HG03103 (cell line): ENCODE measurements around the gene SERTAD4.
"Not testable (repeated sequence)": the region's sequence is repeated elsewhere in the genome, so short reads cannot be mapped to it uniquely, and the experiment has no call there.

Experiments used
- ATAC-seq: cut with Tn5 transposase; IDR thresholded peaks from one replicate; pipeline ENCODE4 v1.9.1; 2021; ENCODE audit warnings: low read depth; ENCODE audit not compliant: unreplicated experiment

Gene SERTAD4

DNA sequence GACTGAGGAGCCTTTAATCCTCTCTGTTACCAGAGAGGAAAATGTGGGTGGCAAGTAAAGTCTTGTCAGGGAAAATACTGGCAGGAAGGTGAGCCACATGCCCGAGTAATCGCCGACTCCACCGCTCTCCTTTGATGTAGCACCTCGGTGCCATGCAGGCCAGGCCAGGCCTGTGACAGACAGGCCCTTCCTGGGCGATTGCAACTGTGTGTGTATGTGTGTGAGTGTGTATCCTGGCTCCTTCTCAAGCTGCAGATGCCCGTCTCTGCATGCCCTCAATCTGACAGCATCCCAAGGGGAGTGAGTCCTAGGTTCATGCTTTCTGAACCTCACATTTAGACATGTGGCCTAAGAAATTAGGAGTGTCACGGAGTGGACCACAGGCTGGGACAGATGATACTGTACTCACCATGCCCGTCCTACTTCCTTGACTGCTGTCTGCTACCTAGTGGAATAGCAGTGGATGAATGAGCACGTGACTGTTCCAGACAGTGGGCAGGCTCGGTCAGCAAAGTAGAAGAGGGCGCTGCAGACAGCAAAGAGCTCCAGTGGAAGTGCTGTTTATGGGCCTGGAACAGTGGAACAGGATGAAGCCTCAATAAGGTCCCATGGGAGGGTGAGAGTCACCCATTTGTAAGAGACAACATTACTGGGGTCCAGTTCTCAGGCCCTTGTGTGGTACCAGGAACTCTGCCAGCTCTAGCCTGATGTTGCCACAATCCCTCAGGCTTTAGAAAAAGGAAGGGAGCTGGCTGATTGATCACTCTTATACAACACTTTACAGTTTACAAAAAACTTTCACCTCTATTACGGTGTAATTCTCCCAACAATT lies 25.3 kb downstream of the SERTAD4 start:
- ATAC-seq: no peak

DNA sequence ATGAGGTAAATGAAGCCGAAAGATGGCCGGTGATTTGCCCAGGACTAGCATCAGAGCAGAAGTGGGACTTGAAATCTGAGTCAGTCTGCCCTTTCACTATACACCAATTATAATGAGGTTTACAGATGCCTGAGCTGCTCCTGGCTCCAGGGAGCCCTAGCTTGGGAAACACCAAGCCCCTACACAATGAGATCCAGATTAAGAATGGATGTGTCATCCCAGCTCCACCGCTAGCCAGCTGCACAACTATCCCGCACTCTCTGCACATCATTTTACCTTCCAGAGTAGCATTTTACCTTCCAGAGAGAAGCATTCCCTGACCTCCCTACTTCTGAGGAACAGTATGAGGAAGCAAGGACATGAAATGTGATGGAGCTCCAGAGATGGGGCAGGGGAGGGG lies 27.0 kb downstream of the SERTAD4 start:
- ATAC-seq: no peak

DNA sequence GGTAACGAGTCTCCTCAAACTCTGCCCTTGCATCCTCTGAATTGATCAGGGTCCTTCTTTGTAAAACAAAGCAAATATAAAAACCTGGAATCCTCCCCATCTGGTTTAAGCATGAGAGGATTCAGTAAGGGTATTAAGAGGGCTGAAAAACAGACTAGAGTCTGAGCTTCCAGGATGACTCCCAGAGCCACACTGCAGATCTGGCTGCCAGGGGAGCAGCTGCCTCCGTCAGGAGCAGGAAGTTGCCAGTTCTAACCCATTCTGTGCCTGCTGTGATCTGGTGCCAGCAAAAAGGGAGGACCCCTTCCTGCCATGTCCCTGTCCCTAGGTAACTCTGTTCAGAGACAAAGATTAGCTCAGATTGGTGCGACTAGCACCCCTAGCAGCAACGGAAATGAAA lies 27.5 kb downstream of the SERTAD4 start:
- ATAC-seq: no peak

DNA sequence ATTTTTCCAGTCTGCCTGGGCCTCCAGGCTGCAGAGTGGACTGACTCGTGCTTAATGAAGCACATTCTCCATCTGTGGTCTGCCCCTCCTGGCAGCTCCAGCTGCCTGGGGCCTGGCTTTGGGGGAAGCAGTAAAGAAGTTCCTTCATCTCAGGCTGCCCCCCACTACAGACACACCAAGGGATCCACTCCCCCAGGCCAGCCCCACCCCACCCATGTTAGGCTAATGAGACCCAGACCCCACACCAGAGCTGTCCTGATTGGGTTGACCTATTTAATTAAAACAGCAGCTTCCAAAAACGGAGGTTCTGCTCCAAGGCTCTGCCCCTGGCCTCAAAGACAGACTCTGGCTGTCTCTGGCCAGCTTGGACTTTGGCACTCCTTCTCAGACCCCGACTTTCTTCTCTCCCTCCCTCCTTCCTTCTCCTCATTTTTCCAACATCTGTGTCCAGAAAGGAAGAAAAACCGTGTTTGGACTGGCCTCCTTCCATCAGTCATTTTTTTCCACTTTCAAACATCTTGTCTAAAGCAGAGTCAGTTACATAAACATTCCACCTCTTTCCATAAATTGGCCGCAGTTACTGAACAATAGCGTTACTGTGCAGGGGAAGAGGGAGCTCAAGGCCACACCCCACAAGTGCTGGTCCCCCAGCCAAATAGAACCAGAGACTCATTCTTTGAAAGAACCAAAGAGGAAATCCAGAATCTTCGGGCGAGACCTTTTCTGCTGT lies 29.7 kb downstream of the SERTAD4 start:
- ATAC-seq: no peak

DNA sequence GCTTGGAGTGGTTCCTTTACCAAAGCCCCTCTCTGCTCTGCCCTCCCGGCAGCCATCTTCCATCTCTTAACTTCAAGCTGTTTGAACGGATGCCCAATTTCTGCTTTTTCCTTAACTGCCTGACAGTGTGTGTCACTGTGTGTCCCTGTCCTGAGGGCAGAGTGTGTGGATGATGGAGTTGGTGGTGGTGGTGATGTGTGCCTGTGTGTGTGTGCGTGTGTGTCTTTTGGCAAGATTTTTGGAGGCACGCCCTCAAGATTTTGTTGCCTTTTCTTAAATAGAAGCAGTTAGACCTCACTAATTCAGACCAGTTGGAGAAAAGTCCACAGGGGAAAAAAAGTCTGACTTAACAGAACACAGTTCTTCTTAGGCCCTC lies 30.3 kb downstream of the SERTAD4 start:
- no peak for ATAC-seq

DNA sequence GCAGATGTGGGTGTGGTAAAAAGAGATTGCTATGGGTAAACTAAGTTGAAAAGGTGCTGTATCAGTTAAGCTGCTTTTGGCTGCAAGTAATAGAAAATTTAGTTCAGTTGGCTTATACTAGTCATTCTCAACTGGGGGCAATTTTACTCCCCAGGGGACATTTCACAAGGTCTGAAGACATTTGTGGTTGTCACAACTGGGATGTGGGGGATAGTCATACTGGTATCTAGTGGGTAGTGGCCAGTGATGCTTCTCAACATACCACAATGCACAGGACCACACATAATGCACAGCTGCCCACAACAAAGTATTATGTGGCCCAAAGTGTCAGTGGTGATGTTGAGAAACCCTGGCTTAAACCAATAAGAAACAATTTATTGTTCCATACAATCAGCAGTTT lies 31.4 kb downstream of the SERTAD4 start:
- no peak for ATAC-seq

DNA sequence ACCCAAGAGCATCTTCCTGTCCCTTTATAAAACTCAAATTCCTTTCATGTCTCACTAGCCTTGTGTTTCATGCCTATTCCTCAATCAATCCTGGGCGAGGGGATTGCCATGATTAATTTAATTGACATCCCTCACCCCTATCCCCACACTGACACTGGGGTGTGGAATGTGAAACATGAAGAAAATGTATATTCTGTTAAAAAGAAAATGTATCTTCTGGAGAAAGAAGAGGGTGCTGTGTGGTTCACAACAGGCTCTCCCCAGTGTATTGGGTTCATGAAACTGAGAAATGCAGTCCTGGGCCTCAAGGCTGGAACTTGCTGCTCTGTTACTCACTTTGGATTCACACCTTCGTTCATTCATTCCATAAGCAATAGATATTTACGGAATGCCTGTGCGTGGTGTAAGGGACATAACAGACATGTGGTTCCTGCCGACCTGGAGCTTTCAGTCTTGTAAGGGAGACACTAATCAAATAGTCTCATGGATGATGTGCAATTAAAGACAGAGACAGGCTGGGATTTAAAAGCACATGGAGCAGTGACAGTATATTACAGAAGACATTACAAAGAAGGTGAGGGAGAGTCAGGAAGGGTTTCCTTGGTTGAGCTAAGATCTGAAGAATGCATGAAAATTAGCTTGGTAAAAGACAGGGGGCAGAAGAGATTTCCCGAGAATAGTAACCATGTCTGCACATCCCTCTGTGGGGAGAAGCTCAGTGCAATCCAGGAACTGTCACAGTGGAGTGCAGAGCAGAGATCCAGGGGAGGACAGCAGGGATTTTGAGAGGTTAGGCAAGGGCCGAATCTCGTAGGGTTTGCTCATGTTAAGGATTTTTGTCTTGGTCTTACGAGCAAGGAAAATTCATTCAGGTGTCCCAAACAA lies 32.1 kb downstream of the SERTAD4 start:
- ATAC-seq: no peak

DNA sequence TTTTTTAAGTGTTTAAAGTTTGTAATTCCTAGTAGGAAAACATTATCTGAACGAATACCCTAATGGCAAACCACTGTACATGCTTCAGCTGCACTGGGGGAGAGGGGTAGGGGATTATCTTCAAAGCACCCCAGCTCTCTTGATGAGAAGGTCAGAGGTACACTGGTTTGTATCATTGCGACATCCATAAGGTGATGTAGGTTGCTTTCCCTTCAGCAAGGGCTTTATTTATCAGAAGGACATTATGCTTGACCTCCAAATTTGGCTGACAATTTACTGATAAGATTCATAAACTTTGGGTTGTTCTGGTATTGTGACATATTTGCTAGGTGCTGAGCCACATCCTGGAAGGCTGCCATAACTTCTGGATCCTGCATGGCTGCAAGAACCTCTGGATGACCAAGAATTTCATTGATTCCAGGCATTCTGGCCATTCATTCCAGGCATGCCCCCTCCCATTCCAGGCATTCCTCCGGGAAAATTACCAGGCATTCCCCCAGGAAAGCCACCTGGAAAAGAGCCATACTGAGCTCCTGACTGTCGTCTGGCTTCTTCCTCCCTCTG lies 32.9 kb downstream of the SERTAD4 start:
- ATAC-seq: not testable (repeated sequence)

DNA sequence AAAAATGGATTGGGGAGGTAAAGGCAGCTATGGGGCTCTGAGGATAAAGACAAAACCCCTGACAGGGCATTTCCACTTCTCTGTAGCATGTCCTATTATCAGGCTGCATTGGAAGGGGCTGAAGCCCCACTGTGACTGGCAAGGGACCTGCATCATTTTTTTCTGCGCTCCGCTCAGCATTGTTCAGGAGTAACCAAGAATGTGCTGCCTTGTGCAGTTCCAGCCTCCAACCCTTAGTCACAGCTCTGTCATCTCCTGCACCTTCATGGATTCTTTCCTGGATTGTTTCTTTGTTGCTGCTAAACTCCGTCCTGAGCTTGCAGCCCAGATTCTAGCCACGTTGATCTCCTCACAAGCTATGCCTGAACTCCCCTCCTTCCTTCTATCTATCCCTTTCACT lies 37.4 kb downstream of the SERTAD4 start:
- ATAC-seq: no peak

DNA sequence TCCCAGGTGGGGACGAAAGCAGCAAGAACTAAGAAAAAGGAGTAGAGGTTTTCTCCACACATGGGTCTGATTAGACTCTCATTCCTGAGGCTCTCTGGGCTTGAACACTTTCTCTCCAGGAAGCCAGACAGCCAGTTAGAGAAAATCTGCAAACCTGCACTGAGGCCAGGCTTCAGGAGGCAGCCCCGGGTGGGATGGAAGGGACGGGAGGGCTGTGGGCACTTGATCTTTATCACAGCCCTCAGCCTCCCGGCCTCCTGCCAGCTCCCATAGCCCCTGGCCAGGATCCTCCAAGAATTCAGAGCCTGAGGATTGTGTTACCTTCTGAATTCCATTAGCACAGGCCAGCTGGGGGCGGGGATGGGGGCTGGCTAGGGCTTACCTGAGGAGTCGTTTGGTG lies 40.1 kb downstream of the SERTAD4 start:
- no peak for ATAC-seq

DNA sequence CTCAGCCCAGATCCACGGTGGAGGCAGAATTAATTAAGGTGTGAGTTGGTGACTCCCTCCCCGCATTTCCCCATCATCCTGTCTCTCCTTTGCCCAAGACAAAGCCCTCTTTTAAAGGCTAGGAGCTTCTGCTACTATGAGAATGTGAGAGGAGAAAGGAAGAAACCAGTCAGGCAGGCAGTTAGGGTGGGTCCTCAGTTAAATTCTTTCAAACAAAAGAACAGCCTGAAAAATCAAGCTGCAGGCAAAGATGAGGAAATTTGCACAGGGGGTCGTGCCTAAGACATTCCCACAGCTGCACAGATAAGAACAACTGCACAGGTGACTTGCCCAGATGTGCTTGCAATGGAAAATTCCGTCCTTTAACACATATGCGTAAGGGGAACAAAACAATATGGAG lies 47.6 kb downstream of the SERTAD4 start:
- ATAC-seq: no peak

DNA sequence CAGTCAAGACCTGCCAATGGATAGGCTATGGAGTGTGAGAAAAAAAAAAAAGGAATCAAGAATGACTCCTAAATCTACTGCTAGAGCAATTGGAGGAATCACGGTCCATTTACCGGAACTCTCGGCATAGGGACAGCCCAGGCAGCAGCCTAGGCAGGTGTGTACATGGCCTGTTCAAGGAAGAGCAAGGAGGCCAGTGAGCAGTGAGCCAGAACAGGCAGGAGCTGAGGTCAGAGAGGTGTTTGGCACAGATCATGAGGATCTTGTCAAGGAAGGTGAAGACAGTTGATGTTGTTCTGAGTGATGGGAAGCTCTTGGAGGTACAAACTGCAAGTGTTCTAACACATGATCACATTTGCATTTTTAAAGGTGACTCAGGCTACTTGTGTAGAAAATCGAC lies 55.5 kb downstream of the SERTAD4 start:
- no peak for ATAC-seq

DNA sequence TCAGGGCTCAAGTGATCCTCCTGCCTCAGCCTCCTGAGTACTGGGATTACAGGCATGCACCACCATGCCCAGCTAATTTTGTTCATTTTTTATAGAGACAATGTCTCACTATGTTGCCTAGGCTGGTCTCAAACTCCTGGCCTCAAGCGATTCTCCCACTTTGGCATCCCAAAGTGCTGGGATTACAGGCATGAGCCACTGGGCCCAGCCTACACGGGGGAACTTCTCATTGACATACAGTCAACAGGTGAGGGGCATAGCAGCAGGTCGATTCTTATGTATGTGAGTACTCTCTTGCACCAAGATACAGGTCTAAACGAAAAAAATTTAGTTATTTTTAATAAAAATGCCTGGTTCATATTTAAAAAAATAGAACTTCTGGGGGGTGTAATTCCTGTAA lies 56.7 kb downstream of the SERTAD4 start:
- no peak for ATAC-seq

DNA sequence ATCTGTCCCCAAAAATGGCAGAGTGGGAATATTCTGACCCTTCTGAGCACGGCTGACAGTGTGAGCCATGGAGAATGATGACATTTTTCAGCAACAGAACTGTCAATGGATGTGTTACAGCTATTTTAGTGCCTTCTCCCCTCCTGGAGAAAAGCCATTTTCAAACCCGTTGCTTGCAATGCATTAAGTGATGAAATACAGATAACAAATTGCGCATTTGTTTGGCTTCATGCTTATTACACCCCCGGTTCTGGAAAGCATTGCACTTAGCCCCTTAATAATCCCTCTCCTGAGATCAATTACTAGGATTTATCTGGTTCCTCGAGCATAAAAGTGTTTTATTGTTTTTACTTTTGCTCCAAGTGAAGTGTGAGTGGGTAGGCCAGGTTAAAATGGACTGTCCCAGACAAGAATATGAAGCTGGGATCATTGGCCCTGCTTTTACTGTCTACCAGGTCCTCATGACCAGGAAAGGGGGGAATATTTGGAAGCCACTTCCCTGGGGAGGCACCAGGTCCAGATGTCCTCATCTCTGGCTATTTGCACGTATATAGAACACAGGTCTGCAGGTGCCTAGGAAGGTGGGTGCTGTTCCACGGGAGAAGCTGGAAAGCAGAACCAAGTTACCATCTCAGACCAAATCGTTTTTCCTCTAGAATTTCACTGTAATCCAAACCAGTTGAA lies 58.6 kb downstream of the SERTAD4 start:
- ATAC-seq: no peak

DNA sequence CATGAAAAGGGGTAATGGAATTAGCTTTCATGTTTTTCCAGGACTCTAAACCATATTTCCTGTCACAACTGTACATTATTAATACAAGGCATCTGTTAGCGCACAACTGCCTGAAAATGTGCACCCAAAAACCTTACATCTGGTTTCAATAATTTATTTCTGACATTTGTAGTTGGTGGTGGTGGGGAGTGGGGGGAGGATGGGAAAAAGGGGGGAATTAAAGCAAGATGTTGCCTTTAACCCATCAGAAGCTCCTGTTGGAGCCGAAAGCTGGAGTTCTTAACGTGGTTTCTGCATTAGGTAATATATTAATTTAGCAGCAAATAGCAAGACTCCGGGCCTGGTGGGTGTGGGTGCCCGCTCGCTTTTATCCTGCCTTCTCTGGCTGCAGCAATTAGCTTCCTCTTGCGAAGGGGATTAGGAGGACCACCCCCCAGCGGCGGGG lies 59.2 kb downstream of the SERTAD4 start:
- ATAC-seq: no peak

DNA sequence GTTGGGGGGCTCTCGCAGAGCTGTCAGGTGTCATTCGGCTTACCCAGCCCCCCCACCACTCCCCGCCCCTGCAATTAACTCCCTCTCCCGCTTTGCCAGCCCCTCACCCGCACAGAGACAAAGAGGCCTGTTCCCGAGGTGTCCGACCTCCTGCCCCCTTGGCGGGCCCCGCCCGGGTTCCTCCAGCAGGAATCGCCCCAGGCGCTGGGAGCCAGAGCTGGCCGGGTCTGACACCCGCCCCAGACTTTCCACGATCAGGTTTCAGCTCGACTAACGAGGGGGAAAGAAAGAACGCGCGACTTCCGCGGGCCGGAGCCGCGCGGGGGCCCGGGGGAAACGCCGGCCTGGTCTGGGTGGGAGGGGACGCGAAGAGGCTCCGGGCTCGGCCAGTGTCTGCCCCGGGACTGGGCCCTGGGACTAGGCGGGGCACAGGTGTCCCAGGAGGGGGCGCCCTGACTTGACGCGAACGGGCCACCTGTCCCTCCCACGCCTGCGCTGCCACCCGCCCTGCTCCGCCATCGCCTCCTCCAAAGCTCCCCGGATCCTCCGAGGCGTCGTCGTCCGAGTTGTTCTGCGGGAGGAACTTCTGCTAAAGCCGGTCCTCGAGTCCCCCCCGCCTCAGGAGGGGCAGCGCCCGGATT lies 59.8 kb downstream of the SERTAD4 start:
- ATAC-seq: peak; percentile 70

DNA sequence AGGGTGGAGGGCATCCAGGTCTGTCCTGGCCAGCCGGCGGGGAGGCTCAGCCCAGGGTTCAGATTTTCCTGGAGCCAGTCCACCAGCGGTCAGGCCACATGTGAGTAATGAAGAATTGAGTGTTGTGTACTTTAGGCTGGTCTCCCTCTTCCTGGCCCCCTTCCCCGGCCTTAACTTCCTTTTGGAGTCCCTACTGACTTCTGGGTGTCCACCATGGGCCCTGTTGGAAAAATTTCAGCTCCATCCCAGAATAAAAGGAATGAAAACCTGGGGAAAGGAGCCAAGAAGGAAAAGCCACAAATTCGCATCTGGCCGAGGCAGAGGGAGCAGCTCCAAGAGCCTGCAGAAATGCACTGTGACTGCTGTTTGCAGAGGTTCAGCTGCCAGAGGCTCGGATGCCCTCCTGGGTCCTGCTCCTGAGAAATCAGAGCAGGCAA lies 60.6 kb downstream of the SERTAD4 start:
- no peak for ATAC-seq

DNA sequence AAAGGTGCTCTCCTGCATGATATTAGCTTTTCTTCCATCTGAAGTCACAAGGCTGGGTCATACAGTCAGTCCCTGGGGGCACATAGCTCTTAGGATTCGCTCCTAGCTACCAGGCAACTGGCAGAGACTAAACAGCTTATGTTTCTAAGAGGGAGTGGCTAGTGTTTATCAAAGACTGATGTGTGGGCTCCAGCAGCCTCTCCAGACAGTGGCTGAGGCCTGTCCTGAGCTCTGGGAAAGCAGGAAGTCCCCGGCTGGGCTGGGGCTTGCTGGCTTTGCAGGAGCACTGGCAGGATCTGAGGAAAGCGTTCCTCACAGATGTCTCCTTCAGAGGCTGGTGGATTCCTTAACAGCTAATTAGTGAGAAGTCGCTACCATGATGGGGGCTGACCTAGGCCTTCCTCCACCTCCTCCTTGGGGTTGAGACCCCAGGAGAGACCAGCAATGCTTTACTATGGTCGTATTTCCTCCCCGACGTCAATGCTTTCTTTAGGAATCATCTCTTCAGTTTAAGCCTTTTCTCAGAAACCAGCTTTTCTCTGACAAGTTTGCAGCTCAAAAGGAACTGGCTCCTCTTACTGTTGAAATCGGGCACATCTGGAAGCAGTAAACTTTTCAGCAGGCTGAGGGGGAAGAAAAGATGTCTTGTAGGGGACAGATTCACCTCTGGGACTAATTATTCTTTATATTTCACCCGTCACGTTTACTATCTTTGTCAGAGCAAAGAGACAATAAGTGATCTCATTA lies 62.6 kb downstream of the SERTAD4 start:
- ATAC-seq: no peak
